Mammary epithelial cell (primary cell): ENCODE results near the gene SEMA6A.

Experiments
- EZH2 ChIP-seq: IDR thresholded peaks from 2 replicates; pipeline ENCODE4 v1.6.1; 2012; ENCODE audit warnings: low read length, inconsistent platforms, borderline replicate concordance
- TF ChIP-seq, protein P1 (sequence below), 2 donors: IDR thresholded peaks in 1 of 2; conservative IDR thresholded peaks in 1 of 2; 2 replicates each; pipeline ENCODE4 v1.5.1; 2011 to 2012; ENCODE audit warnings: inconsistent platforms in 2 of 2, low read length in 2 of 2, mild to moderate bottlenecking in 2 of 2, control low read depth in 1 of 2, low read depth in 1 of 2; ENCODE audit not compliant: insufficient read depth in 1 of 2; ENCODE audit errors: extremely low read depth in 1 of 2

DNA sequence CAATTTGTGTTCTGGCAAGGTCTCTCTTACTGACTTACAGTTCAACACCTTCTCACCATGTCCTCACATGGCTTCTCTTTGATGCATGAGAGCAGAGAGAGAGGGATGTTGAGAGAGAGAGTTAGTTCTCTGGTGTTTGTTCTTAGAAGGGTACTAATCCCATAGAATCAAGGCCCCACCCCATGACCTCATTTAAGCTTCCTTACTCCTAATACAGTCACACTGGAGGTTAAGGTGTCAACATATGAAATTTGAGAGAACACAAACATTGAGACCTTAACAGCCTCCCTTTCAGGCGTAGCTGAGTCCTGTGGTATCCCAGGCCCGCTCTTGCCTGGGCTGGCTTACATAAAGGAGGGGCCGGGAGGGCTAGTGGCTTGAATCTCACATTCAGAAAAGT is 10.6 kb upstream of the SEMA6A start:
- TF ChIP-seq, protein P1, sequence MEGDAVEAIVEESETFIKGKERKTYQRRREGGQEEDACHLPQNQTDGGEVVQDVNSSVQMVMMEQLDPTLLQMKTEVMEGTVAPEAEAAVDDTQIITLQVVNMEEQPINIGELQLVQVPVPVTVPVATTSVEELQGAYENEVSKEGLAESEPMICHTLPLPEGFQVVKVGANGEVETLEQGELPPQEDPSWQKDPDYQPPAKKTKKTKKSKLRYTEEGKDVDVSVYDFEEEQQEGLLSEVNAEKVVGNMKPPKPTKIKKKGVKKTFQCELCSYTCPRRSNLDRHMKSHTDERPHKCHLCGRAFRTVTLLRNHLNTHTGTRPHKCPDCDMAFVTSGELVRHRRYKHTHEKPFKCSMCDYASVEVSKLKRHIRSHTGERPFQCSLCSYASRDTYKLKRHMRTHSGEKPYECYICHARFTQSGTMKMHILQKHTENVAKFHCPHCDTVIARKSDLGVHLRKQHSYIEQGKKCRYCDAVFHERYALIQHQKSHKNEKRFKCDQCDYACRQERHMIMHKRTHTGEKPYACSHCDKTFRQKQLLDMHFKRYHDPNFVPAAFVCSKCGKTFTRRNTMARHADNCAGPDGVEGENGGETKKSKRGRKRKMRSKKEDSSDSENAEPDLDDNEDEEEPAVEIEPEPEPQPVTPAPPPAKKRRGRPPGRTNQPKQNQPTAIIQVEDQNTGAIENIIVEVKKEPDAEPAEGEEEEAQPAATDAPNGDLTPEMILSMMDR (conservative IDR thresholded peaks at IDR 0.05 in 1 of 2, IDR thresholded peaks at IDR 0.05 in 1 of 2; ENCODE audit: extremely low read depth in 1 of 2, insufficient read depth in 1 of 2, low read depth in 1 of 2, low read length in 2 of 2): no peak
- TF ChIP-seq EZH2: no peak
